ENCODE results near the gene RPS14.
"Not testable (repeated sequence)": the region's sequence is repeated elsewhere in the genome, so short reads cannot be mapped to it uniquely, and the experiment has no call there.

Gene RPS14

GRCh38 chr5:150457121-150457520 lies 7.6 kb upstream of the RPS14 start:
- no peak for TF ChIP-seq CTCF (IDR thresholded peaks at IDR 0.05; ENCODE audit: low read depth, low read length)
- no peak overlapping the region for H3K4me3 ChIP-seq (ENCODE audit: low read depth, low read length)
- in situ Hi-C loops (cut with HindIII; ENCODE audit: low sequenced_read_pairs) = no loop called here
- no peak for DNase-seq (ENCODE audit: low read depth, low spot score)

- in situ Hi-C loops (cut with HindIII; ENCODE audit: low sequenced_read_pairs) = no loop called here
- no peak for TF ChIP-seq CTCF (IDR thresholded peaks at IDR 0.05; ENCODE audit: low read depth, low read length)
- DNase-seq (ENCODE audit: low read depth, low spot score) = no peak
- no peak overlapping the region for H3K4me3 ChIP-seq (ENCODE audit: low read depth, low read length)
Measured at GRCh38 chr5:150454492-150455229, 5.1 kb upstream of the RPS14 start.

GRCh38 chr5:150454027-150454426 lies 4.5 kb upstream of the RPS14 start:
- in situ Hi-C loops (cut with HindIII; ENCODE audit: low sequenced_read_pairs); DNase-seq (ENCODE audit: low read depth, low spot score); H3K4me3 ChIP-seq (ENCODE audit: low read depth, low read length): not testable (repeated sequence)

GRCh38 chr5:150452914-150453313 lies 3.4 kb upstream of the RPS14 start:
- in situ Hi-C loops (cut with HindIII; ENCODE audit: low sequenced_read_pairs) = no loop called here
- no peak overlapping the region for H3K4me3 ChIP-seq (ENCODE audit: low read depth, low read length)
- no peak for TF ChIP-seq CTCF (IDR thresholded peaks at IDR 0.05; ENCODE audit: low read depth, low read length)
- no peak for DNase-seq (ENCODE audit: low read depth, low spot score)

- no peak overlapping the region for H3K4me3 ChIP-seq (ENCODE audit: low read depth, low read length)
- in situ Hi-C loops (cut with HindIII; ENCODE audit: low sequenced_read_pairs) = no loop called here
- no peak for DNase-seq (ENCODE audit: low read depth, low spot score)
- TF ChIP-seq CTCF (IDR thresholded peaks at IDR 0.05; ENCODE audit: low read depth, low read length) = no peak
Measured at GRCh38 chr5:150451594-150451993, 2.1 kb upstream of the RPS14 start.

- H3K4me3 ChIP-seq (ENCODE audit: low read depth, low read length) = peak overlapping the region; percentile 66
- no peak for TF ChIP-seq CTCF (IDR thresholded peaks at IDR 0.05; ENCODE audit: low read depth, low read length)
- no peak for DNase-seq (ENCODE audit: low read depth, low spot score)
- in situ Hi-C loops (cut with HindIII; ENCODE audit: low sequenced_read_pairs) = no loop called here
Measured at GRCh38 chr5:150448952-150449516, 505 bp downstream of the RPS14 start.

- peak overlapping the region; percentile 66 for H3K4me3 ChIP-seq (ENCODE audit: low read depth, low read length)
- no peak for DNase-seq (ENCODE audit: low read depth, low spot score)
- no peak for TF ChIP-seq CTCF (IDR thresholded peaks at IDR 0.05; ENCODE audit: low read depth, low read length)
- in situ Hi-C loops (cut with HindIII; ENCODE audit: low sequenced_read_pairs) = no loop called here
Measured at GRCh38 chr5:150448334-150448733, 1.2 kb downstream of the RPS14 start.
